ENCODE data around the gene LRTM1.

Gene LRTM1

GRCh38 chr3:54928046-54928770 lies at the start of gene LRTM1:
Gene LRTM1, minus strand, starts transcription at chr3:54928059. Its CDS starts 148 bp downstream, at chr3:54927911.
- ATAC-seq (replicated peaks; ENCODE audit: extremely low read depth, poor library complexity, severe bottlenecking) = no peak
- H3K4me1 Mint-ChIP-seq = no peaks in the 10 kb centered on the region
- H3K4me3 Mint-ChIP-seq = no peak within 1 kb of the TSS

GRCh38 chr3:54977439-54977838 lies 49.6 kb upstream of the LRTM1 start:
- Mint-ChIP-seq H3K4me1 (no peaks in the 10 kb centered on the region), H3K36me3 (ENCODE audit: insufficient read depth) (no peaks in the 10 kb centered on the region), H3K9me3 (peaks cover 5% of the 10 kb centered on the region), H3K27me3 (no peaks in the 10 kb centered on the region), H3K4me3 (no peak overlapping the region), H3K27ac (ENCODE audit: low read depth) (no peak overlapping the region)
- no peak for DNase-seq (ENCODE audit: low spot score in 2 of 2)
- no peak for ATAC-seq (replicated peaks; ENCODE audit: extremely low read depth, poor library complexity, severe bottlenecking)

More at GRCh38 chr3:54928046-54928770, at the start of gene LRTM1:
- Mint-ChIP-seq H3K27ac (ENCODE audit: low read depth) (no peak within 1 kb of the TSS), H3K9me3 (peaks cover 11% of the 10 kb centered on the region), H3K27me3 (no peaks in the 10 kb centered on the region), H3K36me3 (ENCODE audit: insufficient read depth) (no peaks in the 10 kb centered on the region)
- no peak for DNase-seq (ENCODE audit: low spot score in 2 of 2)

GRCh38 chr3:54970895-54971294 lies 43.0 kb upstream of the LRTM1 start:
- Mint-ChIP-seq H3K9me3 (peaks cover 12% of the 10 kb centered on the region), H3K4me3 (no peak overlapping the region), H3K27ac (ENCODE audit: low read depth) (no peak overlapping the region), H3K4me1 (no peaks in the 10 kb centered on the region), H3K27me3 (no peaks in the 10 kb centered on the region), H3K36me3 (ENCODE audit: insufficient read depth) (no peaks in the 10 kb centered on the region)
- ATAC-seq (replicated peaks; ENCODE audit: extremely low read depth, poor library complexity, severe bottlenecking) (no peak), DNase-seq (ENCODE audit: low spot score in 2 of 2) (no peak)

- no peaks in the 10 kb centered on the region for H3K27me3 Mint-ChIP-seq
- ATAC-seq (replicated peaks; ENCODE audit: extremely low read depth, poor library complexity, severe bottlenecking) (no peak), DNase-seq (ENCODE audit: low spot score in 2 of 2) (no peak)
- H3K4me1 Mint-ChIP-seq = no peaks in the 10 kb centered on the region
- H3K9me3 Mint-ChIP-seq = peaks cover 21% of the 10 kb centered on the region
- H3K4me3 Mint-ChIP-seq = no peak overlapping the region
- no peak overlapping the region for H3K27ac Mint-ChIP-seq (ENCODE audit: low read depth)
- no peaks in the 10 kb centered on the region for H3K36me3 Mint-ChIP-seq (ENCODE audit: insufficient read depth)
These were observed 41.8 kb upstream of the LRTM1 start for GRCh38 chr3:54969652-54970051.

- Mint-ChIP-seq H3K36me3 (ENCODE audit: insufficient read depth) (no peaks in the 10 kb centered on the region), H3K27ac (ENCODE audit: low read depth) (no peak overlapping the region), H3K27me3 (no peaks in the 10 kb centered on the region), H3K9me3 (peaks cover 21% of the 10 kb centered on the region), H3K4me3 (no peak overlapping the region), H3K4me1 (no peaks in the 10 kb centered on the region)
- DNase-seq (ENCODE audit: low spot score in 2 of 2) = no peak
- no peak for ATAC-seq (replicated peaks; ENCODE audit: extremely low read depth, poor library complexity, severe bottlenecking)
These were observed 40.8 kb upstream of the LRTM1 start for GRCh38 chr3:54968546-54969172.

- H3K4me1 Mint-ChIP-seq = no peaks in the 10 kb centered on the region
- no peaks in the 10 kb centered on the region for H3K36me3 Mint-ChIP-seq (ENCODE audit: insufficient read depth)
- ATAC-seq (replicated peaks; ENCODE audit: extremely low read depth, poor library complexity, severe bottlenecking) (no peak), DNase-seq (ENCODE audit: low spot score in 2 of 2) (no peak)
- H3K27me3 Mint-ChIP-seq = no peaks in the 10 kb centered on the region
- peaks cover 21% of the 10 kb centered on the region for H3K9me3 Mint-ChIP-seq
- no peak overlapping the region for H3K4me3 Mint-ChIP-seq
- no peak overlapping the region for H3K27ac Mint-ChIP-seq (ENCODE audit: low read depth)
These were observed 39.9 kb upstream of the LRTM1 start for GRCh38 chr3:54967731-54968161.

- H3K4me3 Mint-ChIP-seq = no peak overlapping the region
These were observed 39.1 kb upstream of the LRTM1 start for GRCh38 chr3:54966979-54967378.

GRCh38 chr3:54965746-54966145 lies 37.9 kb upstream of the LRTM1 start:
- Mint-ChIP-seq H3K36me3 (ENCODE audit: insufficient read depth) (no peaks in the 10 kb centered on the region), H3K4me1 (no peaks in the 10 kb centered on the region), H3K27me3 (no peaks in the 10 kb centered on the region), H3K9me3 (peaks cover 13% of the 10 kb centered on the region), H3K27ac (ENCODE audit: low read depth) (no peak overlapping the region), H3K4me3 (no peak overlapping the region)
- ATAC-seq (replicated peaks; ENCODE audit: extremely low read depth, poor library complexity, severe bottlenecking) (no peak), DNase-seq (ENCODE audit: low spot score in 2 of 2) (no peak)

More at GRCh38 chr3:54966979-54967378, 39.1 kb upstream of the LRTM1 start:
- Mint-ChIP-seq H3K36me3 (ENCODE audit: insufficient read depth) (no peaks in the 10 kb centered on the region), H3K4me1 (no peaks in the 10 kb centered on the region), H3K9me3 (peaks cover 21% of the 10 kb centered on the region), H3K27ac (ENCODE audit: low read depth) (no peak overlapping the region), H3K27me3 (no peaks in the 10 kb centered on the region)
- DNase-seq (ENCODE audit: low spot score in 2 of 2) (no peak), ATAC-seq (replicated peaks; ENCODE audit: extremely low read depth, poor library complexity, severe bottlenecking) (no peak)

- H3K4me3 Mint-ChIP-seq = no peak overlapping the region
- H3K27ac Mint-ChIP-seq (ENCODE audit: low read depth) = no peak overlapping the region
- no peaks in the 10 kb centered on the region for H3K36me3 Mint-ChIP-seq (ENCODE audit: insufficient read depth)
- H3K4me1 Mint-ChIP-seq = no peaks in the 10 kb centered on the region
- peaks cover 9% of the 10 kb centered on the region for H3K9me3 Mint-ChIP-seq
- ATAC-seq (replicated peaks; ENCODE audit: extremely low read depth, poor library complexity, severe bottlenecking) (no peak), DNase-seq (ENCODE audit: low spot score in 2 of 2) (no peak)
- H3K27me3 Mint-ChIP-seq = no peaks in the 10 kb centered on the region
These were observed 36.2 kb upstream of the LRTM1 start for GRCh38 chr3:54964081-54964480.

- H3K36me3 Mint-ChIP-seq (ENCODE audit: insufficient read depth) = no peaks in the 10 kb centered on the region
- DNase-seq (ENCODE audit: low spot score in 2 of 2) (no peak), ATAC-seq (replicated peaks; ENCODE audit: extremely low read depth, poor library complexity, severe bottlenecking) (no peak)
- H3K9me3 Mint-ChIP-seq = peaks cover 9% of the 10 kb centered on the region
- H3K27me3 Mint-ChIP-seq = no peaks in the 10 kb centered on the region
- H3K4me1 Mint-ChIP-seq = no peaks in the 10 kb centered on the region
- H3K4me3 Mint-ChIP-seq = no peak overlapping the region
- no peak overlapping the region for H3K27ac Mint-ChIP-seq (ENCODE audit: low read depth)
These were observed 35.8 kb upstream of the LRTM1 start for GRCh38 chr3:54963641-54964040.

- no peaks in the 10 kb centered on the region for H3K36me3 Mint-ChIP-seq (ENCODE audit: insufficient read depth)
- no peak for ATAC-seq (replicated peaks; ENCODE audit: extremely low read depth, poor library complexity, severe bottlenecking)
These were observed 34.3 kb upstream of the LRTM1 start for GRCh38 chr3:54962200-54962599.

GRCh38 chr3:54960701-54961100 lies 32.8 kb upstream of the LRTM1 start:
- ATAC-seq (replicated peaks; ENCODE audit: extremely low read depth, poor library complexity, severe bottlenecking) = no peak
- no peaks in the 10 kb centered on the region for H3K4me1 Mint-ChIP-seq
- H3K4me3 Mint-ChIP-seq = no peak overlapping the region
- no peaks in the 10 kb centered on the region for H3K27me3 Mint-ChIP-seq
- H3K9me3 Mint-ChIP-seq = peaks cover 7% of the 10 kb centered on the region
- H3K27ac Mint-ChIP-seq (ENCODE audit: low read depth) = no peak overlapping the region
- no peaks in the 10 kb centered on the region for H3K36me3 Mint-ChIP-seq (ENCODE audit: insufficient read depth)
- no peak for DNase-seq (ENCODE audit: low spot score in 2 of 2)

More at GRCh38 chr3:54962200-54962599, 34.3 kb upstream of the LRTM1 start:
- no peaks in the 10 kb centered on the region for H3K27me3 Mint-ChIP-seq
- H3K4me1 Mint-ChIP-seq = no peaks in the 10 kb centered on the region
- DNase-seq (ENCODE audit: low spot score in 2 of 2) = no peak
- peaks cover 9% of the 10 kb centered on the region for H3K9me3 Mint-ChIP-seq
- no peak overlapping the region for H3K4me3 Mint-ChIP-seq
- H3K27ac Mint-ChIP-seq (ENCODE audit: low read depth) = no peak overlapping the region

- no peaks in the 10 kb centered on the region for H3K27me3 Mint-ChIP-seq
- H3K4me3 Mint-ChIP-seq = no peak overlapping the region
- H3K4me1 Mint-ChIP-seq = no peaks in the 10 kb centered on the region
- ATAC-seq (replicated peaks; ENCODE audit: extremely low read depth, poor library complexity, severe bottlenecking) (no peak), DNase-seq (ENCODE audit: low spot score in 2 of 2) (no peak)
- peaks cover under 1% of the 10 kb centered on the region for H3K9me3 Mint-ChIP-seq
- no peaks in the 10 kb centered on the region for H3K36me3 Mint-ChIP-seq (ENCODE audit: insufficient read depth)
- H3K27ac Mint-ChIP-seq (ENCODE audit: low read depth) = no peak overlapping the region
These were observed 32.2 kb upstream of the LRTM1 start for GRCh38 chr3:54960082-54960481.

Measured in central memory CD8-positive, alpha-beta T cell (primary cell).